PC-9 (cell line): ENCODE results near the gene GBE1.

Experiments used
- EZH2 ChIP-seq: fragments of 200-600 bp; sonication (generic); IDR thresholded peaks from 2 replicates; pipeline ENCODE4 v1.8.0; 2017; ENCODE audit warnings: antibody characterized with exemption, low read depth
- TF ChIP-seq, protein P1 (sequence below): fragments of 200-600 bp; sonication (generic); conservative IDR thresholded peaks from 2 replicates; pipeline ENCODE4 v1.6.1; 2017; ENCODE audit warnings: mixed run types, antibody characterized with exemption, mild to moderate bottlenecking, moderate library complexity

DNA sequence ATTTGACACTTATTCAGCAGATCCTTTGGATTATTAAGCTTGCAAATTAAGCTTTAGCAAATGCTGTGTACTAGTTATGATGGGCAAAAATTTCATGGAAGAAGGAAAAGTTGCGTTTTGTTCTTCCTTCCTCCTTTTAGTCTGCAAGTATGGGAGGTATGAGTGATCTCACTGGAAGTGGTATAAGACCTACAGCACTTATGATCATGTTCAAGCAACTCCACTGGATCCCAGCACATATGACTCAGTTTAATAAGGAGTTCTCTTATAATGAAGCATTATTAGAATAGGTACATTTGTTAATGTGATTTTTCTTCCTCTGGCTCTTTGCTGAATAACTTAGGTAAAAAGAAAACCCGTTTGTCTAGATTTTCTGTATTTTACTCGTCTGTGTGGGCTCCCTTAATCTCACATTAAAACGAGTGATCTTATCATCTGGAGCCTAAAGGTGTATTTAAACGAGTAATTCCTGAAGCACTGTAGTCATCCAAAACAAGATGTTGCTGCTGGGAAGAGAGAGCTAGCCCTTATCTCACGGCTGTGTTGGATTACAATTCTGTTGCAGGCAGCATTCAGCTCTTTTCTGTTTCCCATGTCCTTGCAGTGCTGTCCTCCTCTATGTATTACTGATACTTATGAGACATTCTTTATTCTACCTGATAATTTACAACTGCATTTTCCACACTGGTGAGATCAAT, 264.9 kb downstream of the GBE1 start:
- TF ChIP-seq EZH2 = no peak
- TF ChIP-seq, protein P1, sequence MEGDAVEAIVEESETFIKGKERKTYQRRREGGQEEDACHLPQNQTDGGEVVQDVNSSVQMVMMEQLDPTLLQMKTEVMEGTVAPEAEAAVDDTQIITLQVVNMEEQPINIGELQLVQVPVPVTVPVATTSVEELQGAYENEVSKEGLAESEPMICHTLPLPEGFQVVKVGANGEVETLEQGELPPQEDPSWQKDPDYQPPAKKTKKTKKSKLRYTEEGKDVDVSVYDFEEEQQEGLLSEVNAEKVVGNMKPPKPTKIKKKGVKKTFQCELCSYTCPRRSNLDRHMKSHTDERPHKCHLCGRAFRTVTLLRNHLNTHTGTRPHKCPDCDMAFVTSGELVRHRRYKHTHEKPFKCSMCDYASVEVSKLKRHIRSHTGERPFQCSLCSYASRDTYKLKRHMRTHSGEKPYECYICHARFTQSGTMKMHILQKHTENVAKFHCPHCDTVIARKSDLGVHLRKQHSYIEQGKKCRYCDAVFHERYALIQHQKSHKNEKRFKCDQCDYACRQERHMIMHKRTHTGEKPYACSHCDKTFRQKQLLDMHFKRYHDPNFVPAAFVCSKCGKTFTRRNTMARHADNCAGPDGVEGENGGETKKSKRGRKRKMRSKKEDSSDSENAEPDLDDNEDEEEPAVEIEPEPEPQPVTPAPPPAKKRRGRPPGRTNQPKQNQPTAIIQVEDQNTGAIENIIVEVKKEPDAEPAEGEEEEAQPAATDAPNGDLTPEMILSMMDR = no peak
